Liver (tissue), 3 donors: ENCODE data around the gene TNS3.

Experiments used
- EGR1 ChIP-seq, 2 donors: IDR thresholded peaks; 2 replicates each; pipeline ENCODE4 v1.6.1; 2016 to 2018; ENCODE audit warnings: antibody characterized with exemption in 2 of 2, low read depth in 2 of 2
- GABPA ChIP-seq, 2 donors: IDR thresholded peaks in 1 of 2; conservative IDR thresholded peaks in 1 of 2; 2 replicates each; pipeline ENCODE4 v1.6.1; 2016; ENCODE audit warnings: antibody characterized with exemption in 2 of 2, mild to moderate bottlenecking in 1 of 2, moderate library complexity in 1 of 2
- NR2F2 ChIP-seq: IDR thresholded peaks from 2 replicates; pipeline ENCODE4 v1.6.1; 2016; ENCODE audit warnings: antibody characterized with exemption
- TF ChIP-seq, protein P1 (sequence below): fragments of 150-350 bp; IDR thresholded peaks from 2 replicates; pipeline ENCODE4 v1.5.1; 2017; ENCODE audit warnings: improper control_type of control experiment, low read depth, low read length; ENCODE audit not compliant: missing input control
- TF ChIP-seq, protein P2 (sequence below): IDR thresholded peaks from 2 replicates; pipeline ENCODE4 v1.6.1; 2016; ENCODE audit warnings: antibody characterized with exemption
- TF ChIP-seq, protein P3 (sequence below): IDR thresholded peaks from 2 replicates; pipeline ENCODE4 v1.6.1; 2016; ENCODE audit warnings: antibody characterized with exemption, mild to moderate bottlenecking
- TF ChIP-seq, protein P4 (sequence below): IDR thresholded peaks from 2 replicates; pipeline ENCODE4 v1.6.1; 2016; ENCODE audit warnings: antibody characterized with exemption
- donor health status: healthy.
- donor health status: healthy.

DNA sequence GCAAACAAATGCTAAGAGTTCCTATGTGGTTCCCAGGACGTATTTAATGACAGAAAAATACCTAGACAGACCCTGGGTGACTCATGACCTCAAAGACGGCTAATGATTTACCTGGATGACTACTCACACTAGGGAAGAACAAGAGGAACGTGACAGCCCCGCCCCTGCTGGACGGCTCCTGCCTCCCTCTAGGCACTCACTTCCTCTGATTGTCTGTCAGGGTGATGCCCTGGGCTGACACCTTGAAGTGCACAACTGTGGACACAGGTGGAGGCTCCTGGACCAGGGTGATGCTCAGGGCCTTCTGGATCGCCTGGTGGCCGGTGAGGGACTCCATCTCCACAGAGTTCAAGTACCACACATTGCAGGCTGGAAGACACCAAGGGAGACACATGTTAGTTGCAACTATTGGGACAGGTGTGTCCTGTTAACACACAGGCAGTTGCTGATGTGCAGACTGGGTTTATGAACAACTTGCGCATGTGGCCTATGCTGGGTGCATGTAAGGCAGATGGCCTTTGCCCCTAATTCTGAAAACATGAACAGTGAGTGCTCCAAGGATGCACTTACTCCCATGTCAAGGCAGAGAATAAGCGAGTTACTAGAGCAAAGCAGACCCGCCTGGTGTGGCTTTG lies 298.3 kb downstream of the TNS3 start:
- TF ChIP-seq, protein P1, sequence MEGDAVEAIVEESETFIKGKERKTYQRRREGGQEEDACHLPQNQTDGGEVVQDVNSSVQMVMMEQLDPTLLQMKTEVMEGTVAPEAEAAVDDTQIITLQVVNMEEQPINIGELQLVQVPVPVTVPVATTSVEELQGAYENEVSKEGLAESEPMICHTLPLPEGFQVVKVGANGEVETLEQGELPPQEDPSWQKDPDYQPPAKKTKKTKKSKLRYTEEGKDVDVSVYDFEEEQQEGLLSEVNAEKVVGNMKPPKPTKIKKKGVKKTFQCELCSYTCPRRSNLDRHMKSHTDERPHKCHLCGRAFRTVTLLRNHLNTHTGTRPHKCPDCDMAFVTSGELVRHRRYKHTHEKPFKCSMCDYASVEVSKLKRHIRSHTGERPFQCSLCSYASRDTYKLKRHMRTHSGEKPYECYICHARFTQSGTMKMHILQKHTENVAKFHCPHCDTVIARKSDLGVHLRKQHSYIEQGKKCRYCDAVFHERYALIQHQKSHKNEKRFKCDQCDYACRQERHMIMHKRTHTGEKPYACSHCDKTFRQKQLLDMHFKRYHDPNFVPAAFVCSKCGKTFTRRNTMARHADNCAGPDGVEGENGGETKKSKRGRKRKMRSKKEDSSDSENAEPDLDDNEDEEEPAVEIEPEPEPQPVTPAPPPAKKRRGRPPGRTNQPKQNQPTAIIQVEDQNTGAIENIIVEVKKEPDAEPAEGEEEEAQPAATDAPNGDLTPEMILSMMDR = no peak
- no peak for TF ChIP-seq NR2F2
- TF ChIP-seq, protein P2, sequence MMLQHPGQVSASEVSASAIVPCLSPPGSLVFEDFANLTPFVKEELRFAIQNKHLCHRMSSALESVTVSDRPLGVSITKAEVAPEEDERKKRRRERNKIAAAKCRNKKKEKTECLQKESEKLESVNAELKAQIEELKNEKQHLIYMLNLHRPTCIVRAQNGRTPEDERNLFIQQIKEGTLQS = no peak
- TF ChIP-seq, protein P3, sequence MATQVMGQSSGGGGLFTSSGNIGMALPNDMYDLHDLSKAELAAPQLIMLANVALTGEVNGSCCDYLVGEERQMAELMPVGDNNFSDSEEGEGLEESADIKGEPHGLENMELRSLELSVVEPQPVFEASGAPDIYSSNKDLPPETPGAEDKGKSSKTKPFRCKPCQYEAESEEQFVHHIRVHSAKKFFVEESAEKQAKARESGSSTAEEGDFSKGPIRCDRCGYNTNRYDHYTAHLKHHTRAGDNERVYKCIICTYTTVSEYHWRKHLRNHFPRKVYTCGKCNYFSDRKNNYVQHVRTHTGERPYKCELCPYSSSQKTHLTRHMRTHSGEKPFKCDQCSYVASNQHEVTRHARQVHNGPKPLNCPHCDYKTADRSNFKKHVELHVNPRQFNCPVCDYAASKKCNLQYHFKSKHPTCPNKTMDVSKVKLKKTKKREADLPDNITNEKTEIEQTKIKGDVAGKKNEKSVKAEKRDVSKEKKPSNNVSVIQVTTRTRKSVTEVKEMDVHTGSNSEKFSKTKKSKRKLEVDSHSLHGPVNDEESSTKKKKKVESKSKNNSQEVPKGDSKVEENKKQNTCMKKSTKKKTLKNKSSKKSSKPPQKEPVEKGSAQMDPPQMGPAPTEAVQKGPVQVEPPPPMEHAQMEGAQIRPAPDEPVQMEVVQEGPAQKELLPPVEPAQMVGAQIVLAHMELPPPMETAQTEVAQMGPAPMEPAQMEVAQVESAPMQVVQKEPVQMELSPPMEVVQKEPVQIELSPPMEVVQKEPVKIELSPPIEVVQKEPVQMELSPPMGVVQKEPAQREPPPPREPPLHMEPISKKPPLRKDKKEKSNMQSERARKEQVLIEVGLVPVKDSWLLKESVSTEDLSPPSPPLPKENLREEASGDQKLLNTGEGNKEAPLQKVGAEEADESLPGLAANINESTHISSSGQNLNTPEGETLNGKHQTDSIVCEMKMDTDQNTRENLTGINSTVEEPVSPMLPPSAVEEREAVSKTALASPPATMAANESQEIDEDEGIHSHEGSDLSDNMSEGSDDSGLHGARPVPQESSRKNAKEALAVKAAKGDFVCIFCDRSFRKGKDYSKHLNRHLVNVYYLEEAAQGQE = no peak
- no peak for TF ChIP-seq GABPA (IDR thresholded peaks at IDR 0.05 in 1 of 2, conservative IDR thresholded peaks at IDR 0.05 in 1 of 2)
- TF ChIP-seq EGR1 (IDR thresholded peaks at IDR 0.05; ENCODE audit: low read depth in 2 of 2) = no peak
- TF ChIP-seq, protein P4, sequence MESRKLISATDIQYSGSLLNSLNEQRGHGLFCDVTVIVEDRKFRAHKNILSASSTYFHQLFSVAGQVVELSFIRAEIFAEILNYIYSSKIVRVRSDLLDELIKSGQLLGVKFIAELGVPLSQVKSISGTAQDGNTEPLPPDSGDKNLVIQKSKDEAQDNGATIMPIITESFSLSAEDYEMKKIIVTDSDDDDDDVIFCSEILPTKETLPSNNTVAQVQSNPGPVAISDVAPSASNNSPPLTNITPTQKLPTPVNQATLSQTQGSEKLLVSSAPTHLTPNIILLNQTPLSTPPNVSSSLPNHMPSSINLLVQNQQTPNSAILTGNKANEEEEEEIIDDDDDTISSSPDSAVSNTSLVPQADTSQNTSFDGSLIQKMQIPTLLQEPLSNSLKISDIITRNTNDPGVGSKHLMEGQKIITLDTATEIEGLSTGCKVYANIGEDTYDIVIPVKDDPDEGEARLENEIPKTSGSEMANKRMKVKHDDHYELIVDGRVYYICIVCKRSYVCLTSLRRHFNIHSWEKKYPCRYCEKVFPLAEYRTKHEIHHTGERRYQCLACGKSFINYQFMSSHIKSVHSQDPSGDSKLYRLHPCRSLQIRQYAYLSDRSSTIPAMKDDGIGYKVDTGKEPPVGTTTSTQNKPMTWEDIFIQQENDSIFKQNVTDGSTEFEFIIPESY = no peak
